ENCODE data around the gene SECTM1.
"Not testable (repeated sequence)": the region's sequence is repeated elsewhere in the genome, so short reads cannot be mapped to it uniquely, and the experiment has no call there.

The SECTM1 gene

DNA sequence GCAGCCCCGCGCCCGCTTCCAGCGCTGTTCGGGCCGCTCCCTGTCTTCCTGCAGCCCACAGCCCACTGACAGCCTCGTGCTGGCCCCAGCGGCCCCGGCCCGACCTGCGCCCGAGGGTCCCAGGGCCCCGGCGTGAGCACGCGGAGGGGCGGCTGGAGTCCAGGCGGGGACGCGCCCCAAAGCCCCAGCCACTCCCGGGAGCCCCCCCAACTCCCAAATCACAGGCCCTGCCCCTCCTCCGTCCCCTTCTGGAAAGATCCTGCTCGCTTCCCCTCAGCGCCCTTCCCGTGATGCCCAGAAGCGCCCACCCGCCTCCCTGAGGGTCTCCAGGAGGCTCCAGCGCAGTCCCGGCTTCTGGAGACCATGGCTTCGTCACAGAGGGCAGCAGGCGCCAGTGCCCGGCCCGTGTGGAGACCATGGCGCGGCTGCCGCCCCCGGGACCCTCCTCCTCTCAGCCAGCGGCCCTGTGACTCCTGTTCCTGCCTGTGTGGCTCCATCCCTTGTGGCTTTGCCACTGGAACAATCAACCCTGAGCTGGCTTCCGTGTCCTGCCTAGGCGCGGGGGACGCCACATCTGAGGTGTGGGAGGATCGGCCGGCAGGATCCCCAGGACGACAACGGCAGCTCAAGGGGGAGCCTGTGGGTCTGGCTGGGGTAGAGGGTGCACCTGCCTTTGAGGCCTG, 41.9 kb upstream of the SECTM1 start:
- H3K27ac ChIP-seq (ENCODE audit: low read length) = no peak overlapping the region
- H3K4me1 ChIP-seq (ENCODE audit: control insufficient read depth, insufficient read depth, low read length) = peaks cover 1% of the 10 kb centered on the region; the same call in 1 of the 2 replicates
- no peak overlapping the region for H3K4me3 ChIP-seq (ENCODE audit: low read length)
- no peaks in the 10 kb centered on the region for H3K9me3 ChIP-seq (ENCODE audit: control insufficient read depth, insufficient read depth, low read length)
- no CpG with 5 or more reads among the region's 46 CpGs for WGBS (ENCODE audit: insufficient coverage, insufficient read length)
- H3K36me3 ChIP-seq (ENCODE audit: control insufficient read depth, insufficient read depth, low read length) = no peaks in the 10 kb centered on the region
- H3K27me3 ChIP-seq (ENCODE audit: control insufficient read depth, insufficient read depth, low read length) = peaks cover 14% of the 10 kb centered on the region; the same call in 1 of the 2 replicates
- no peak for DNase-seq (ENCODE audit: low read depth, low spot score)

- no peaks in the 10 kb centered on the region for H3K9me3 ChIP-seq (ENCODE audit: control insufficient read depth, insufficient read depth, low read length)
- H3K36me3 ChIP-seq (ENCODE audit: control insufficient read depth, insufficient read depth, low read length) = no peaks in the 10 kb centered on the region
- DNase-seq (ENCODE audit: low read depth, low spot score) = no peak
- no peak overlapping the region for H3K27ac ChIP-seq (ENCODE audit: low read length)
- H3K4me1 ChIP-seq (ENCODE audit: control insufficient read depth, insufficient read depth, low read length) = peaks cover 1% of the 10 kb centered on the region; the same call in 1 of the 2 replicates
- no CpG with 5 or more reads among the region's 79 CpGs for WGBS (ENCODE audit: insufficient coverage, insufficient read length)
- H3K27me3 ChIP-seq (ENCODE audit: control insufficient read depth, insufficient read depth, low read length) = peaks cover 17% of the 10 kb centered on the region
- H3K4me3 ChIP-seq (ENCODE audit: low read length) = no peak overlapping the region
Measured at GRCh38 chr17:82374626-82375331, 41.2 kb upstream of the SECTM1 start.

GRCh38 chr17:82373731-82374625, 40.4 kb upstream of the SECTM1 start:
- H3K4me3 ChIP-seq (ENCODE audit: low read length) = no peak overlapping the region
- WGBS (ENCODE audit: insufficient coverage, insufficient read length) = no CpG with 5 or more reads among the region's 37 CpGs
- no peak for DNase-seq (ENCODE audit: low read depth, low spot score)
- peaks cover 1% of the 10 kb centered on the region; the same call in 1 of the 2 replicates for H3K4me1 ChIP-seq (ENCODE audit: control insufficient read depth, insufficient read depth, low read length)
- peaks cover 17% of the 10 kb centered on the region for H3K27me3 ChIP-seq (ENCODE audit: control insufficient read depth, insufficient read depth, low read length)
- no peaks in the 10 kb centered on the region for H3K9me3 ChIP-seq (ENCODE audit: control insufficient read depth, insufficient read depth, low read length)
- H3K36me3 ChIP-seq (ENCODE audit: control insufficient read depth, insufficient read depth, low read length) = no peaks in the 10 kb centered on the region
- H3K27ac ChIP-seq (ENCODE audit: low read length) = no peak overlapping the region

- not testable (repeated sequence) for H3K36me3 ChIP-seq (ENCODE audit: control insufficient read depth, insufficient read depth, low read length); H3K4me1 ChIP-seq (ENCODE audit: control insufficient read depth, insufficient read depth, low read length); DNase-seq (ENCODE audit: low read depth, low spot score); H3K4me3 ChIP-seq (ENCODE audit: low read length); H3K27ac ChIP-seq (ENCODE audit: low read length); H3K9me3 ChIP-seq (ENCODE audit: control insufficient read depth, insufficient read depth, low read length)
- peaks cover 17% of the 10 kb centered on the region for H3K27me3 ChIP-seq (ENCODE audit: control insufficient read depth, insufficient read depth, low read length)
- no CpG with 5 or more reads among the region's 10 CpGs for WGBS (ENCODE audit: insufficient coverage, insufficient read length)
Measured at GRCh38 chr17:82373072-82373452, 39.5 kb upstream of the SECTM1 start.

GRCh38 chr17:82372249-82373071, 38.9 kb upstream of the SECTM1 start:
- H3K4me1 ChIP-seq (ENCODE audit: control insufficient read depth, insufficient read depth, low read length) = peaks cover 1% of the 10 kb centered on the region; the same call in 1 of the 2 replicates
- WGBS (ENCODE audit: insufficient coverage, insufficient read length) = no CpG with 5 or more reads among the region's 41 CpGs
- H3K9me3 ChIP-seq (ENCODE audit: control insufficient read depth, insufficient read depth, low read length) = no peaks in the 10 kb centered on the region
- no peak overlapping the region for H3K27ac ChIP-seq (ENCODE audit: low read length)
- DNase-seq (ENCODE audit: low read depth, low spot score) = no peak
- no peaks in the 10 kb centered on the region for H3K36me3 ChIP-seq (ENCODE audit: control insufficient read depth, insufficient read depth, low read length)
- peak overlapping the region; percentile 33; the same call in 1 of the 2 replicates for H3K4me3 ChIP-seq (ENCODE audit: low read length)
- H3K27me3 ChIP-seq (ENCODE audit: control insufficient read depth, insufficient read depth, low read length) = peaks cover 17% of the 10 kb centered on the region

DNA sequence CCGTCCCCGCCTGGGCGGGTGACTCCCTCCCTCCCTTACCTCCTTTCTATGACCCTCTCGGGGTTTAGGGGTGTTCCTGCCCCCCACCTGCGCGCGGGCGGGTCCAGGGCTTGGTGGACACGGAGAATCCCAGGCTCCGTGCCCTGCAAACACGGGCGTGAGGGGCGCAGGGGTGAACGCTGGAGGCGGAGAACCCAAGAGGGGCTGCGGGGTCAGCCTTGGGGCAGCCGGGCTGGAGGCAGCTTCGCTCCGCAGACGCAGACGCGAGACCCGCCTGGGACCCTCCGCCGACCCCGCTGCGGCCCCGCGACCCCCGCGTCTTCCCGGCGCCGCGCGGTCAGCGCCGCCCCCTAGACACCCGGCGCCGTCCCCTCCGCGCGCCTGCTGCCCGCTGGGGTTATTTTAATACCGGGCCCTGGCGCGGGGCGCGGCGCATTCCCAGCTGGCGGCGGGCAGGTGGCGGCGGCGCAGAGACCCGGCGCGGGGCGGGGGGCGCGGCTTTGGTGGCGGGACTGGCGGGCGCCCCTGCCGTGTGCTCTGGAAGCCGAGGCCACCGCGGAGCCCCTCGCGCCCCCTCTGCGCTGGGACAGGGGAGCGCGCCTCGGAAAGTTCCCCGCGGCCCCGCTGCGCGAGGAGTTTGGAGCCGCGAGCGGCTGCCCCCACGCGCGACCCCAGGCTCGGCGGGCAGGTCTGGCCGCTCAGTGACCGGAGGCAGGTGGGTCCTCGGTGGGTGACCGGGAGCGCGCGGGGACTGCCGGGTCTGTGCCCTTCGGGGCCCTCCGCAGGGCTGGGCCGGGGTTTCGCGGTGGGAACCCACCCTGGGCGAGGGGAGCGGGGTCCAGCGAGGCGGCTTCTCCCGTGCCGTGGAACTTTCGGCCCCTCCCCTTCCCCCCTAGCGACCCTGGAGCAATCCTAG, 38.0 kb upstream of the SECTM1 start, which contains the start of gene UTS2R:
Gene UTS2R (plus strand): TSS at position 433 of the 916 bp plus-strand sequence. CDS start 2,560 bp downstream, outside the sequence.
- DNase-seq (ENCODE audit: low read depth, low spot score) = no peak
- WGBS (ENCODE audit: insufficient coverage, insufficient read length) = no CpG with 5 or more reads among the region's 109 CpGs
- H3K4me3 ChIP-seq (ENCODE audit: low read length) = peak within 1 kb of the TSS; percentile 33; the same call in 1 of the 2 replicates
- H3K9me3 ChIP-seq (ENCODE audit: control insufficient read depth, insufficient read depth, low read length) = no peaks in the 10 kb centered on the region
- no peak within 1 kb of the TSS for H3K27ac ChIP-seq (ENCODE audit: low read length)
- peaks cover 17% of the 10 kb centered on the region for H3K27me3 ChIP-seq (ENCODE audit: control insufficient read depth, insufficient read depth, low read length)
- H3K4me1 ChIP-seq (ENCODE audit: control insufficient read depth, insufficient read depth, low read length) = peaks cover 1% of the 10 kb centered on the region; the same call in 1 of the 2 replicates
- H3K36me3 ChIP-seq (ENCODE audit: control insufficient read depth, insufficient read depth, low read length) = no peaks in the 10 kb centered on the region

DNA sequence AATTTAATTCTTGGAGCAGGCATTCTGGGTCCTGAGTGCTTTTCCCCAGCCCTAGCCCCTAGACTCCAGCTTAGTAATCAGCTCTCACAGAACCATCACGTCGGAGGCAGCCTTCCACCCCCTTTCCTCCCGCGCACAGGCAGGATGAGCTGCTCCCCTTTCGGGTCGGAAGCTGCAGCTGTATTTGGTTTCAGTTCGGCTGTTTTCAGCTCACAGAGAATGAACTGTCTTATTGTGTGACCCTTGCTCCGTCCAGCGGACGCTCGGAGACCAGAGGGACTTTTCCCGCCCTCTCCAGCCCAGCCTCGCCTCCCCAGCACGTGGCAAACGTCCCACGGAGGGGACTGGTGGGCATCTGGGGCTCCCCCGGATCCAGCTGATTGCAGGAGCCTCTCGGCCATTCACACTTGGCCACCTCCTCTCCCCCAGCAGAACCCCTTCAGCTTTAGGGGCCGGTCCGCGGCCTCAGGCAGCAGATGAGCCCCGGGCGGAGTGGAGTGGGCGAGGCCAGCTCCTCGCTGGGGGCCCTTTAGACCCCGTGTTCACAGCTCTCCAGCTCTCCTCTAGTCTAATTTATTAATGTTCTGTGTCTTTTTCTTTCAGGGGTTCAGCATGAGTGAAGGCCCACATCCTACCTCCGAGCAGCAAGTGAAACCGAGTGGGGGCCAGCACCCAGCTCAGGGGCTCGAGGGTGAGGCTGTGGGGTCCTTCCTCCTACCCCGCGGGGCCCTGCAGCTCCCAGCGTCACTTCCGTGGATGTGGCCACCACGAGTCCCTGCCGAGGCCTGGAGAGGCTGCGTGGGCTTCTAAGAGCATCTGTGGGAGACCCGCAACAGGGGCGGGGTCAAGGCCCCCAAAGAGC, 37.1 kb upstream of the SECTM1 start:
- Histone ChIP-seq H3K4me1 (ENCODE audit: control insufficient read depth, insufficient read depth, low read length) (peaks cover 1% of the 10 kb centered on the region; the same call in 1 of the 2 replicates), H3K27ac (ENCODE audit: low read length) (no peak overlapping the region), H3K9me3 (ENCODE audit: control insufficient read depth, insufficient read depth, low read length) (no peaks in the 10 kb centered on the region), H3K36me3 (ENCODE audit: control insufficient read depth, insufficient read depth, low read length) (no peaks in the 10 kb centered on the region), H3K4me3 (ENCODE audit: low read length) (peak overlapping the region; percentile 33; the same call in 1 of the 2 replicates), H3K27me3 (ENCODE audit: control insufficient read depth, insufficient read depth, low read length) (peaks cover 17% of the 10 kb centered on the region)
- WGBS (ENCODE audit: insufficient coverage, insufficient read length) = no CpG with 5 or more reads among the region's 38 CpGs
- no peak for DNase-seq (ENCODE audit: low read depth, low spot score)

DNA sequence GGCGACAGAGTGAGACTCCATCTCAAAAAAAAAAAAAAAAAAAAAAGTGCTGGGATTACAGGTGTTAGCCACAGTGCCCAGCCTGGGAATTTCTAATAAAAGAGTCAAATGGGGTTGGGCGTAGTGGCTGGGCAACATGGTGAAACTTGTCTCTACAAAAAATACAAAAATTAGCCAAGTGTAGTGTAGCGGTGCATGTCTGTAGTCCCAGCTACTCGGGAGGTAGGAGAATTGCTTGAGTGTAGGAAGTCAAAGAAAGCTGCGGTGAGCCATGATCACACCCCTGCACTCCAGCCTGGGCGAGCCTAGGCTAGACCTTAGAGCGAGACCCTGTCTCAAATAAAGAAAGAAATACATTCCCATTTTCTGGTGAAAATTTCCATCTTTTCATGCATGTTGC, 35.6 kb upstream of the SECTM1 start:
- no peak overlapping the region for H3K27ac ChIP-seq (ENCODE audit: low read length)
- H3K9me3 ChIP-seq (ENCODE audit: control insufficient read depth, insufficient read depth, low read length) = no peaks in the 10 kb centered on the region
- WGBS (ENCODE audit: insufficient coverage, insufficient read length) = no CpG with 5 or more reads among the region's 7 CpGs
- peaks cover 17% of the 10 kb centered on the region for H3K27me3 ChIP-seq (ENCODE audit: control insufficient read depth, insufficient read depth, low read length)
- no peak overlapping the region for H3K4me3 ChIP-seq (ENCODE audit: low read length)
- no peak for DNase-seq (ENCODE audit: low read depth, low spot score)
- 0 out of 2 replicates have a peak, but pooled peaks cover 1% of the 10 kb centered on the region for H3K4me1 ChIP-seq (ENCODE audit: control insufficient read depth, insufficient read depth, low read length)
- H3K36me3 ChIP-seq (ENCODE audit: control insufficient read depth, insufficient read depth, low read length) = no peaks in the 10 kb centered on the region
